Activated CD4-positive, alpha-beta T cell treated with anti-CD3 and anti-CD28 coated beads, Interleukin-2, amount 10 ng/mL, durations not matched to agents 7 days and 5 days (primary cell): ENCODE measurements around the gene POGLUT2. TPM values are rescaled to one million over a fixed set of nuclear protein-coding genes. Genes with fewer than 3 reads are reported as not detected.

Source experiments
- CTCF ChIA-PET: fragments of 350-600 bp; sonication (Branson Sonifier 250); formaldehyde crosslinking; loops from one replicate; lab custom pipeline; 2021; ENCODE audit warnings: antibody characterized with exemption; lab: Charles Lee
- POLR2A ChIA-PET: fragments of 350-600 bp; sonication (Branson Sonifier 250); formaldehyde crosslinking; loops from one replicate; lab custom pipeline; 2021; ENCODE audit warnings: antibody characterized with exemption; lab: Charles Lee
- DNase-seq: peaks from one replicate; pipeline ENCODE4 v3.0.0-alpha.2; 2020
- H3K27ac Mint-ChIP-seq: one replicate; pipeline ENCODE4 v1.8.0; 2021; ENCODE audit warnings: mild to moderate bottlenecking, moderate library complexity, mixed read lengths
- H3K27me3 Mint-ChIP-seq: one replicate; pipeline ENCODE4 v1.8.0; 2021; ENCODE audit warnings: mixed read lengths
- H3K36me3 Mint-ChIP-seq: one replicate; pipeline ENCODE4 v1.8.0; 2021; ENCODE audit warnings: low read depth, mixed read lengths
- H3K4me1 Mint-ChIP-seq: one replicate; pipeline ENCODE4 v1.8.0; 2021; ENCODE audit warnings: mixed read lengths
- H3K4me3 Mint-ChIP-seq: one replicate; pipeline ENCODE4 v1.8.0; 2021; ENCODE audit warnings: mild to moderate bottlenecking, moderate library complexity, mixed read lengths
- H3K9me3 Mint-ChIP-seq: one replicate; pipeline ENCODE4 v1.8.0; 2021; ENCODE audit warnings: mixed read lengths
- total RNA-seq, 2 experiments: library from RNA; stranded (reverse); gene quantifications; one replicate each; pipeline ENCODE4 v1.2.3, GENCODE V29; 2021

POGLUT2 gene
- total RNA-seq, 2 experiments from 2014 or later: 6.8 to 7.6 TPM

DNA sequence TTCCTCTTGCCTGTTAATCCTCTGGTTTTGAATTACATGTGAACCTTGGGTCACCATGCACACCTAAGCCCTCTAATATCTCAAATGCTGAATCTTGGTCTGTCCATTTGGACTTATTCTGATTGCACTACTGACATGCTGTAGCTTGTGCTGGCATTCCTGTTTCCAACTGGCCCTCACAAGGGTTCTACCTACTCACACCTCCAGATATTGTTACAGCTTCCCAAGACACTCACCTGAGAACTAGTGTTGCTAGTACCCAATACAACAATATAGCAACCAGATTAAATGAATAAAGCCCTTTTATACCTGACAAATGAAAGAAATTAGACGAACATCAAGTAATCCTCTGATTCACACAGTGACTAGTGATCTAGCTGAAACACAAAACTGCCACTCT is 41.8 kb downstream of the POGLUT2 start:
- Mint-ChIP-seq H3K9me3 (peaks cover 3% of the 10 kb centered on the region), H3K27ac (no peak overlapping the region), H3K4me1 (no peaks in the 10 kb centered on the region), H3K27me3 (no peaks in the 10 kb centered on the region), H3K36me3 (no peaks in the 10 kb centered on the region), H3K4me3 (no peak overlapping the region)
- no peak for DNase-seq
- POLR2A ChIA-PET: no interaction called here
- CTCF ChIA-PET: interaction anchor here (0.8 to 3.6 kb wide), 2 partner anchors 13 to 17 kb away, joined by 3 to 12 read pairs; partner anchors contain the start of gene TEX30

DNA sequence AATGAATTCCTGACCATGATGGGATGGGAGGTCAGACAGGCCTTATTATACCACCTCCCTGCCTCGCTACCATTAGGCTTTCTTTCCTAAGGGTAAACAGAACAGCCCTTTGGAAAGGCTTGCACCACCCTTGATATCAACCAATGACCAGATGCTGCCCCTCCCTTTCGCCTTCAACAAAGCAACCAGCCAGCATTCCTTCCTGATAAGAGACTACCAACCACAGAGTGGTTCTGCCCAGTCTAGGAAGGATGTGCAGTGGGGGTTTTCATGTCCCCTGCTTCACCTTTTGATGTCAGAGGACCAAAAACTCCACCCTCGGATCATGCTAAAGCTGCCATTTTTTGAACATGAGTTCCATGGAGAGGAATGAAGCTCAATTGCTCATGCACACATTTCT is 46.9 kb downstream of the POGLUT2 start:
- Mint-ChIP-seq H3K27me3 (peaks cover 15% of the 10 kb centered on the region), H3K36me3 (peaks cover 2% of the 10 kb centered on the region), H3K4me1 (no peaks in the 10 kb centered on the region), H3K27ac (no peak overlapping the region), H3K4me3 (no peak overlapping the region), H3K9me3 (peaks cover 3% of the 10 kb centered on the region)
- no peak for DNase-seq
- ChIA-PET CTCF (no interaction called here), POLR2A (no interaction called here)

DNA sequence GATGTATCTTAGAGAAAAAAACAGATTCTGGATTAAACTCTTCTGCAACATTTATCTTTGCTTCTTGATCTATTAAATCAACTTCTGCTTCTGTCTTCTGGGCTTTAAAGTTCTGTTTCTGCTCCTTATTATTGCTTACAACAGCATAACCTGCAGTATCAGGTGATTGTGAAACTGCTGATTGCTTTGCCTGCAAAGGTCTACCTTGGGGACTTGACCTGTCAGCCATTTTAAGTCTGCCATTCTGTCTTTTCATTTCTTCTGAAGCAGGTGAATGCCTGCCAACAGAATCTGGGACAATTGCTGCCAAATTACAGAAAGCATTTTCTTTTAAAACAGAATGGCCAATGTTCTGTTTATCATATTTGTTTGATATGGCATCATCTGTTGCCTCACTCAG is 56.3 kb downstream of the POGLUT2 start:
- no peak overlapping the region for H3K27ac Mint-ChIP-seq

DNA sequence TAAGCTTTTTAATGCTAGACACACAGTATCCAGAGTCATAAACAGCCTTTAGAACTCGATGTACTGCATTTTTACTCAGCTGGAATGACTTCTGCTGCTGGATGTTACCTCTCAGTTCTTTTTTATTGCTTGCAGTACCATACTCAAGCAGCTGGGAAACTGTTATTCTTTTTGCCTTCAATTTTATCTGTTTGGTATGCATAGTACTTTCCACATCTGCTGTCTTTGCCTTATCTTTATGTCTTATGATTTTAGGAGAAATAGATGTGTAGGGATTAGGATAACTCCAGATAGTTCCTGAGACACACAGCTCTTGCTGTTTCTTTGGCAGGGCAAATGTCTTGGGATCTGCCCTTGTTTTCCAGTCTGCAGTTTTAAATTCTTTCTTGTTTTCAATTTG is 56.7 kb downstream of the POGLUT2 start:
- H3K36me3 Mint-ChIP-seq: no peaks in the 10 kb centered on the region
- H3K4me1 Mint-ChIP-seq: no peaks in the 10 kb centered on the region
- POLR2A ChIA-PET: no interaction called here
- DNase-seq: no peak
- H3K9me3 Mint-ChIP-seq: peaks cover 10% of the 10 kb centered on the region
- no peak overlapping the region for H3K4me3 Mint-ChIP-seq
- CTCF ChIA-PET: interaction anchor here (0.5 kb wide), 1 partner anchor 43 kb away, joined by 3 read pairs; no protein-coding TSS in a partner anchor
- H3K27me3 Mint-ChIP-seq: peaks cover 58% of the 10 kb centered on the region
- no peak overlapping the region for H3K27ac Mint-ChIP-seq

More for the DNA sequence above, 56.3 kb downstream of the POGLUT2 start:
- ChIA-PET POLR2A (no interaction called here), CTCF (interaction anchor here (0.5 to 0.7 kb wide), 2 partner anchors 42 to 113 kb away, joined by 3 read pairs; no protein-coding TSS in a partner anchor)
- no peak for DNase-seq
- H3K4me1 Mint-ChIP-seq: no peaks in the 10 kb centered on the region
- H3K4me3 Mint-ChIP-seq: no peak overlapping the region
- no peaks in the 10 kb centered on the region for H3K36me3 Mint-ChIP-seq
- H3K9me3 Mint-ChIP-seq: peaks cover 10% of the 10 kb centered on the region
- H3K27me3 Mint-ChIP-seq: peaks cover 60% of the 10 kb centered on the region

Other genes with a start within 250 kb of the POGLUT2 start
- gene TPP2, start 202.0 kb downstream of the POGLUT2 start, total RNA-seq: 100 to 1,000 TPM in 1 of 2 experiments, 10 to 100 TPM in 1; 95.9 to 115 TPM
- not detected for gene METTL21C, start 103.9 kb downstream of the POGLUT2 start, total RNA-seq
- gene TEX30, start 25.2 kb downstream of the POGLUT2 start, total RNA-seq: 10 to 100 TPM; 30.3 to 32.9 TPM
- gene BIVM, start 143 bp upstream of the POGLUT2 start, total RNA-seq: 10 to 100 TPM; 21.3 to 24.2 TPM
- gene ERCC5, start 47.1 kb upstream of the POGLUT2 start, total RNA-seq: 10 to 100 TPM; 92.6 to 94.9 TPM